Neural crest cell (in vitro differentiated cells): ENCODE data around the gene MPHOSPH8. TPM values are rescaled to one million over a fixed set of nuclear protein-coding genes. Genes with fewer than 3 reads are reported as not detected.

Source experiments
- DNase-seq: peaks from one replicate; pipeline ENCODE4 v3.0.0; 2021; ENCODE audit warnings: low read depth, mixed read lengths, low spot score
- H3K27ac Mint-ChIP-seq: one replicate; pipeline ENCODE4 v1.8.0; 2021; ENCODE audit warnings: mild to moderate bottlenecking, mixed read lengths; ENCODE audit not compliant: unreplicated experiment
- H3K27me3 Mint-ChIP-seq: 2 replicates; pipeline ENCODE4 v1.8.0; 2021; ENCODE audit warnings: low read depth, mild to moderate bottlenecking, mixed read lengths
- H3K36me3 Mint-ChIP-seq: 2 replicates; pipeline ENCODE4 v1.8.0; 2021; ENCODE audit warnings: low read depth, mild to moderate bottlenecking, mixed read lengths
- H3K4me1 Mint-ChIP-seq: 2 replicates; pipeline ENCODE4 v1.8.0; 2021; ENCODE audit warnings: mixed read lengths
- H3K4me3 Mint-ChIP-seq: one replicate; pipeline ENCODE4 v1.8.0; 2021; ENCODE audit warnings: mild to moderate bottlenecking, mixed read lengths
- H3K9me3 Mint-ChIP-seq: 2 replicates; pipeline ENCODE4 v1.8.0; 2021; ENCODE audit warnings: mixed read lengths
- CTCF ChIP-seq: fragments of 200-600 bp; sonication (generic); conservative IDR thresholded peaks from 2 replicates; pipeline ENCODE4 v1.5.0; 2021; ENCODE audit warnings: antibody characterized with exemption, mild to moderate bottlenecking
- total RNA-seq: library from RNA; stranded (reverse); gene quantifications from 2 replicates; pipeline ENCODE4 v1.2.1, GENCODE V29; 2021

MPHOSPH8 gene
- total RNA-seq, 1 donor from 2014 or later: 22.7 TPM

GRCh38 chr13:19607523-19608078 is 25.9 kb upstream of the MPHOSPH8 start:
- no peak overlapping the region for H3K27ac Mint-ChIP-seq
- no peak for DNase-seq
- H3K4me3 Mint-ChIP-seq: peak overlapping the region; percentile 41
- peaks cover 14% of the 10 kb centered on the region for H3K27me3 Mint-ChIP-seq
- H3K36me3 Mint-ChIP-seq: peaks cover 32% of the 10 kb centered on the region
- no peaks in the 10 kb centered on the region for H3K4me1 Mint-ChIP-seq
- TF ChIP-seq CTCF: no peak
- H3K9me3 Mint-ChIP-seq: peaks cover 15% of the 10 kb centered on the region

DNA sequence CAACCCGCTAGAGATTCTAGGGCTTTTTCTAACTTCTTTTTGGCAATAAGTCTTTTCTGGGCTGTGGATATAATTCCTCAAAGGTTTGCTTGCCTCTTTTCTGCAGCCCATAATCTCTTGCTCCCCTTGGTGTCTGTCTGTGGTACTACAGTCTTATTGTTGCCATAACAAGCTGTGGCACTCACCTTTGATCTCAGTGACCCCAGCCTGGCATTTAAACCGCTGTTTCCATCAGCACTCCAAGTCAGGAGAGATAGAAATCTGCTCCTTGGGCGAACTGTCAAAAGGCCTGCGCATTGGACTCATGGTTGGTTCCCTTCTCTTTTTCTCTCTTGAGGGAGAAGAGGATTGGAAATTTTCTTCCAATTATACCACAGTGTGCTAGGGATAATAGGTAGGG is 14.5 kb upstream of the MPHOSPH8 start:
- Mint-ChIP-seq H3K4me1 (no peaks in the 10 kb centered on the region), H3K27ac (no peak overlapping the region), H3K27me3 (no peaks in the 10 kb centered on the region), H3K4me3 (no peak overlapping the region), H3K36me3 (peaks cover 27% of the 10 kb centered on the region), H3K9me3 (peaks cover 13% of the 10 kb centered on the region)
- TF ChIP-seq CTCF: peak; percentile 57
- peak; percentile 15 for DNase-seq

DNA sequence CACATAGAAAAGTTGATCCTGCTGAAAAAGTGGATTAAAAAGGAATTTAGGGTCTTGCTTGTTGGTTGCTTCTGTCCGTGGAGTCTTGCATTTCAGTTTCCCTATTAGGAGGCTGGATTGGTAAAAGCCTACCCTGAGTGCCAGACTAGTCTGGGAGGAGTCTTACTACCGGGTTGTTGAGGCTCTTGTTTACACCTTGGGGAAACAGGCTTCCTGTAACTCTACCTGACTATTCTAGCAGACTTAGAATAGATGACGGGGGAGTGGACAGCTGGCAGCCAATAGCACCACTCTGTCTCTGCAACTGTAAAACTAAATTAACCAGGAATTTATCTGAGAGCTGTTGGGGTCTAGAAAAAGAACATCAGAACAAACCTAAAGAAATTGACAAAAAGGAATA is 11.3 kb upstream of the MPHOSPH8 start:
- Mint-ChIP-seq H3K9me3 (peaks cover 5% of the 10 kb centered on the region), H3K4me1 (no peaks in the 10 kb centered on the region), H3K27me3 (no peaks in the 10 kb centered on the region), H3K36me3 (peaks cover 16% of the 10 kb centered on the region), H3K27ac (no peak overlapping the region), H3K4me3 (no peak overlapping the region)
- no peak for TF ChIP-seq CTCF
- no peak for DNase-seq

DNA sequence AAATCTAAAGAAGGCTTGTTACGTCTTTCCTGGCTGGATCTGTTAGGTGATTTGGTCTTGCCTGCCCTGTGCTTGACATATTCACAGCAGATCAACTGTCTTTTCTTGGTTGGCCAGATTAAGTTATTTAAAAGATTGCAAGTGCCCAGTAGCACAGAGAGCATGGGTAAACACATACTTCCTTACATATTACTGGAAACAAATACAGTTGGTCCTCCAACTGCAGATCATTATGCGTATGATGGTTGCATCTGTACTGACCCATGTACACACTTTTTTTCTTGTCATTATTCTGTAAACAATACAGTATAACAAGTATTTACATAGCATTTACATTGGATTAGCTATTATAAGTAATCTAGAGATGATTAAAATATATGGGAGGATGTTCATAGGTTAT is 9.2 kb upstream of the MPHOSPH8 start:
- Mint-ChIP-seq H3K27me3 (no peaks in the 10 kb centered on the region), H3K4me3 (no peak overlapping the region), H3K27ac (no peak overlapping the region), H3K36me3 (peaks cover 2% of the 10 kb centered on the region), H3K9me3 (no peaks in the 10 kb centered on the region), H3K4me1 (no peaks in the 10 kb centered on the region)
- TF ChIP-seq CTCF: no peak
- no peak for DNase-seq

DNA sequence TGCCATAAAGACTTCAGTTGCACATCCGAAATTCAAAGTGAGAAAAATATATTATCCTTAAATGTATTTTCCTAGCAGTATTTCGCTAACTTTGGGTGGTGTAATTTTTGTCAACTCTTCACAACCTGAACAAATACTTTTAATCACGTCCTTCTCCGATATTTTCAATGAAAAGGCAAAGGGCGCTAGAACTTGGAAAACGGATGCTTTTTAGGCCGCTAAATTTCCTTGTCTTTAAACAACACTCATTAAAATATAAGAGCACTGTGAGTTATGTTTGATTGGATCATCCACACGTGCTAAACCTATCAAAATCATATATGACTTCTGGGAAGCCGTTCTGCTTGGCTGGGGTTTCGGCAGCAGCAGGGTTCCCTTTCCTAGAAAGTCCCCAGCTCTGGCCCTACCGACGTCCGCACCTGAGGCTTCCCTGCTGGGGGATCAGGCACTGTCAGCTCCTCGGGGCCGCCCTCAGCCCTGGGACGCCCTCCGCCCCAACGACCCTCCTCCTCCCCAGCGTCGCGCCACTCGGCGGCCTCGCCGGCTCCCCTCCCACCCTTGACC is 462 bp upstream of the MPHOSPH8 start:
- DNase-seq: no peak

More for the DNA sequence above, 462 bp upstream of the MPHOSPH8 start:
- Mint-ChIP-seq H3K27me3 (no peaks in the 10 kb centered on the region), H3K9me3 (no peaks in the 10 kb centered on the region), H3K36me3 (peaks cover 8% of the 10 kb centered on the region), H3K4me3 (peak overlapping the region; percentile 99), H3K4me1 (peaks cover 26% of the 10 kb centered on the region), H3K27ac (no peak overlapping the region)
- TF ChIP-seq CTCF: no peak
